ENCODE data around the gene HDDC2.

HDDC2 gene

DNA sequence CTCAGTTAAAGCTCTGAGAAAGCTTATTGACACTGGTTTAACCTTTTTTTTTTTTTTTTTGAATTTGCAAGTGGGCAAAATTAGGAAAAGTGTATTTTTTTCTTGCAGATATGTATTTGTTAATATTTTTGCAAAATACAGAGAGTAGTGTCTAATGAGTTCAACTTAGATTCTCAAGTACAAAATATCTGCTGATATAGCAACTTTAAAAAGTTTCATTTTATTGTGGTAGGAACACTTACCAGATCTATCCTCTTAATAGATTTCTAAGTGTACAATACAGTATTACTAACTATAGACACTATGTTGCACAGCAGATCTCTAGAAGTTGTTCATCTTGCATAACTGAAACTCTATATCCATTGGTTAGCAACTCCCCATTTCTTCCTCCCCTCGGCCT is 30.9 kb upstream of the HDDC2 start:
- H3K79me2 ChIP-seq (ENCODE audit: low read length), result no peaks in the 10 kb centered on the region
- no peaks in the 10 kb centered on the region for H3K27me3 ChIP-seq (replicated peaks; ENCODE audit: insufficient read depth, low read length)
- DNase-seq, result no peak

DNA sequence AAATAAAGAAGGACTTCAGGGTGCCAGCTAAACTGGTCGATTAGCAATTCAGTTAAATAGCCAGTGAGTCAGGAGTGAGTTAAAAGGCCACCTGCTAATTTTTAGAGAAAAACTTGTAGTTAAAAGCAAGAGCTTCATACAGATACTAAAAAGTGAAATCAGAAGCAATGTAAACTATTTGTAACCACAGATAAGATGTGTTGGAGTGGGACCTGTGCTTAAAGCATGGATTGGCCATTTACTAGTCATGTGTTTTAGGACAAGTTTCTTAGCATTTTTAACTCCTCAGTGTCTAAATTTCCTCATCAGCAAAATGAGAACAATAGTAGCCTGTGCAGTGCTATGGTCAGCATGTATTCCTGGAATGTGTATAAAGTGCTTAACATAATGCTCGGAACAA is 23.8 kb upstream of the HDDC2 start:
- H3K27me3 ChIP-seq (replicated peaks; ENCODE audit: insufficient read depth, low read length), result no peaks in the 10 kb centered on the region
- no peak for TF ChIP-seq EZH2 (optimal IDR thresholded peaks at IDR 0.05; ENCODE audit: low read depth, low read length)
- TF ChIP-seq, protein P1, sequence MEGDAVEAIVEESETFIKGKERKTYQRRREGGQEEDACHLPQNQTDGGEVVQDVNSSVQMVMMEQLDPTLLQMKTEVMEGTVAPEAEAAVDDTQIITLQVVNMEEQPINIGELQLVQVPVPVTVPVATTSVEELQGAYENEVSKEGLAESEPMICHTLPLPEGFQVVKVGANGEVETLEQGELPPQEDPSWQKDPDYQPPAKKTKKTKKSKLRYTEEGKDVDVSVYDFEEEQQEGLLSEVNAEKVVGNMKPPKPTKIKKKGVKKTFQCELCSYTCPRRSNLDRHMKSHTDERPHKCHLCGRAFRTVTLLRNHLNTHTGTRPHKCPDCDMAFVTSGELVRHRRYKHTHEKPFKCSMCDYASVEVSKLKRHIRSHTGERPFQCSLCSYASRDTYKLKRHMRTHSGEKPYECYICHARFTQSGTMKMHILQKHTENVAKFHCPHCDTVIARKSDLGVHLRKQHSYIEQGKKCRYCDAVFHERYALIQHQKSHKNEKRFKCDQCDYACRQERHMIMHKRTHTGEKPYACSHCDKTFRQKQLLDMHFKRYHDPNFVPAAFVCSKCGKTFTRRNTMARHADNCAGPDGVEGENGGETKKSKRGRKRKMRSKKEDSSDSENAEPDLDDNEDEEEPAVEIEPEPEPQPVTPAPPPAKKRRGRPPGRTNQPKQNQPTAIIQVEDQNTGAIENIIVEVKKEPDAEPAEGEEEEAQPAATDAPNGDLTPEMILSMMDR (IDR thresholded peaks at IDR 0.05; ENCODE audit: low read length), result no peak
- TF ChIP-seq EZH2phosphoT487 (IDR thresholded peaks at IDR 0.05; ENCODE audit: low read length), result no peak

More for the DNA sequence above, 30.9 kb upstream of the HDDC2 start:
- Histone ChIP-seq H2AFZ (ENCODE audit: low read length) (no peak overlapping the region), H3K4me1 (ENCODE audit: low read length) (no peaks in the 10 kb centered on the region), H3F3A (ENCODE audit: insufficient read depth, low read length) (no peaks in the 10 kb centered on the region), H4K20me1 (ENCODE audit: insufficient read depth, low read length) (no peaks in the 10 kb centered on the region), H3K27ac (ENCODE audit: low read length) (no peak overlapping the region), H3K4me3 (ENCODE audit: low read length) (no peak overlapping the region), H3K9ac (ENCODE audit: low read length) (no peak overlapping the region), H3K36me3 (replicated peaks; ENCODE audit: insufficient read depth, low read length) (no peaks in the 10 kb centered on the region), H3K4me2 (ENCODE audit: low read depth, low read length) (no peak overlapping the region), H3K9me2 (replicated peaks; ENCODE audit: insufficient read depth, low read length) (no peaks in the 10 kb centered on the region), H3K9me3 (replicated peaks; ENCODE audit: insufficient read depth, low read length) (no peaks in the 10 kb centered on the region)
- TF ChIP-seq EZH2phosphoT487 (IDR thresholded peaks at IDR 0.05; ENCODE audit: low read length) (no peak), EZH2 (optimal IDR thresholded peaks at IDR 0.05; ENCODE audit: low read depth, low read length) (no peak)
- TF ChIP-seq, protein P1 (IDR thresholded peaks at IDR 0.05; ENCODE audit: low read length), result no peak

DNA sequence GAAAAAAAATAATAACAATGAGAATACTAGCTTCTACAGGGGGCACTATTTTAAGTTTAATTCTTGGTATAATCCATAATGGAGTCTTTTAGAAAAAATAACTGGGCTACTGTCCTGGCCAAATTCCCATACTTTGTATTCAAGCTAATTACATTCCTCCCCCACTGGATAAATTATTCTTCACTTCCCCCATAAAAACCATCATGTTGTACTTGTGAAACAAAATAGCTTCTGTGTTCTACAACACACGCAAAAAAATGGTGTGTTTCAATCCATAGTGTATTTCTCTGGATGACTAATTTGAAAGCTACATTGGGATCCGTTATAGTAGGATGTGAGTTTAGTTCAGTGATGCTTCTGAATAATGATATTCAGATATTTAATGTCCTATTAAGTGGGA is 21.6 kb upstream of the HDDC2 start:
- H3K36me3 ChIP-seq (replicated peaks; ENCODE audit: insufficient read depth, low read length), result no peaks in the 10 kb centered on the region
- TF ChIP-seq, protein P1 (IDR thresholded peaks at IDR 0.05; ENCODE audit: low read length), result no peak
- TF ChIP-seq EZH2phosphoT487 (IDR thresholded peaks at IDR 0.05; ENCODE audit: low read length) (no peak), EZH2 (optimal IDR thresholded peaks at IDR 0.05; ENCODE audit: low read depth, low read length) (no peak)
- H2AFZ ChIP-seq (ENCODE audit: low read length), result no peak overlapping the region
- no peak overlapping the region for H3K27ac ChIP-seq (ENCODE audit: low read length)
- no peaks in the 10 kb centered on the region for H3K4me1 ChIP-seq (ENCODE audit: low read length)
- H3F3A ChIP-seq (ENCODE audit: insufficient read depth, low read length), result no peaks in the 10 kb centered on the region
- H3K4me2 ChIP-seq (ENCODE audit: low read depth, low read length), result no peak overlapping the region
- H3K9me2 ChIP-seq (replicated peaks; ENCODE audit: insufficient read depth, low read length), result no peaks in the 10 kb centered on the region
- H3K9me3 ChIP-seq (replicated peaks; ENCODE audit: insufficient read depth, low read length), result no peaks in the 10 kb centered on the region
- no peaks in the 10 kb centered on the region for H4K20me1 ChIP-seq (ENCODE audit: insufficient read depth, low read length)
- H3K9ac ChIP-seq (ENCODE audit: low read length), result no peak overlapping the region
- DNase-seq, result no peak
- H3K79me2 ChIP-seq (ENCODE audit: low read length), result no peaks in the 10 kb centered on the region
- H3K4me3 ChIP-seq (ENCODE audit: low read length), result no peak overlapping the region
- H3K27me3 ChIP-seq (replicated peaks; ENCODE audit: insufficient read depth, low read length), result no peaks in the 10 kb centered on the region

More for the DNA sequence above, 23.8 kb upstream of the HDDC2 start:
- Histone ChIP-seq H3K9ac (ENCODE audit: low read length) (no peak overlapping the region), H2AFZ (ENCODE audit: low read length) (no peak overlapping the region), H3K4me1 (ENCODE audit: low read length) (no peaks in the 10 kb centered on the region), H3K79me2 (ENCODE audit: low read length) (no peaks in the 10 kb centered on the region), H3K4me2 (ENCODE audit: low read depth, low read length) (no peak overlapping the region), H3K9me2 (replicated peaks; ENCODE audit: insufficient read depth, low read length) (no peaks in the 10 kb centered on the region), H3K9me3 (replicated peaks; ENCODE audit: insufficient read depth, low read length) (no peaks in the 10 kb centered on the region), H3K4me3 (ENCODE audit: low read length) (no peak overlapping the region), H4K20me1 (ENCODE audit: insufficient read depth, low read length) (no peaks in the 10 kb centered on the region), H3F3A (ENCODE audit: insufficient read depth, low read length) (no peaks in the 10 kb centered on the region), H3K36me3 (replicated peaks; ENCODE audit: insufficient read depth, low read length) (no peaks in the 10 kb centered on the region), H3K27ac (ENCODE audit: low read length) (no peak overlapping the region)
- no peak for DNase-seq
